ENCODE data around the gene MELK. TPM values are rescaled to one million over a fixed set of nuclear protein-coding genes. Genes with fewer than 3 reads are reported as not detected.
"Not testable (repeated sequence)": the region's sequence is repeated elsewhere in the genome, so short reads cannot be mapped to it uniquely, and the experiment has no call there.

Gene MELK
- total and polyA plus RNA-seq, 7 donors, result 1.2 to 10.8 (median 3.8) TPM; not detected in 3

DNA sequence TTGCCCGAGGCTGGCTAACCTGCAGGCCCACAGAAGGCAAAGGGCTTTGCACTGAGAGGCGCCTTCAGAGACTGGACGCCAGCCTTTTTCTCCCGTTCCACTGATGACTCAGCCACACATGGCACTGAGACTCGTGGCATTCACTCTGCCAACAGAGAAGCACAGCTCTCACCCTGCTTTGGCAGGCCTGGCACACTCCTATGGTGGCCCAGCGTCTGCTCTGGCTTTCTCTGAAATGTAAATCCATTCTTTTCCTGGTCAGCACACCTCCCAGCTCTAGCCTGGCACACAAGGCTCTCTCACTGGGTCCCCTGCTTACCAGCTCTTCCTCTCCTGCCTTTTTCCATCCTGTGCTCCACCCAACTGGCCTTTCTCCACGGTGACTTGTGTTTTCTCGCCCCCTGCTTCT is 5.9 kb upstream of the MELK start:
- no peaks in the 10 kb centered on the region for H3K9me3 ChIP-seq
- intact Hi-C loops (cut with DNase I), result no loop called here
- no peak overlapping the region for H3K4me3 ChIP-seq
- TF ChIP-seq EP300 (IDR thresholded peaks at IDR 0.05) (peak in 1 of 4 donors; percentile 36), POLR2AphosphoS5 (IDR thresholded peaks at IDR 0.05) (peak in 1 of 4 donors; percentile 53), POLR2A (IDR thresholded peaks at IDR 0.05) (no peak)
- WGBS, 2 donors, result 79 to 82% methylated on average over 8 of the region's 8 CpGs
- H3K27me3 ChIP-seq, result no peaks in the 10 kb centered on the region
- peak; percentile 83 for DNase-seq
- H3K27ac ChIP-seq, result peak overlapping the region; percentile 56 to 79 (median 71)
- peaks cover 0 to 13% (median 9%) of the 10 kb centered on the region in 4 donors for H3K4me1 ChIP-seq
- no peaks in the 10 kb centered on the region for H3K36me3 ChIP-seq

DNA sequence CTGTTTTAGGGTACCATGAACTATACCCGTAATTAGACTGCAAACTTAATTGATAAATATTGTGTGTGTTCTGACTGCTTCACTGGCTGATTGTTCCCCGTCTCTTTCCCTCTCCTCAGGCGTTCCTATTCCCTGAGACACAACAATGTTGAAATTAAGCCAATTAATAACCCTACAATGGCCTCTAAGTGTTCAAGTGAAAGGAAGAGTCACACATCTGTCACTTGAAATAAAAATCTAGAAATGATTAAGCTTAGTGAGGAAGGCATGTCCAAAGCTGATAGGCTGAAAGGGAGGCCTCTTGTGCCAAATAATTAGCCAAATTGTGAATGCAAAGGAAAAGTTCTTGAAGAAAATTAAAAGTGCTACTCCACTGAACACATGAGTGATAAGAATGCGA is 4.0 kb upstream of the MELK start:
- 90 to 91% methylated on average over 4 of the region's 4 CpGs for WGBS, 2 donors
- H3K27me3 ChIP-seq; intact Hi-C loops (cut with DNase I); DNase-seq; H3K36me3 ChIP-seq; H3K9me3 ChIP-seq; H3K27ac ChIP-seq; H3K4me3 ChIP-seq: not testable (repeated sequence)
- H3K4me1 ChIP-seq, result peaks cover 0 to 26% (median 17%) of the 10 kb centered on the region in 4 donors

DNA sequence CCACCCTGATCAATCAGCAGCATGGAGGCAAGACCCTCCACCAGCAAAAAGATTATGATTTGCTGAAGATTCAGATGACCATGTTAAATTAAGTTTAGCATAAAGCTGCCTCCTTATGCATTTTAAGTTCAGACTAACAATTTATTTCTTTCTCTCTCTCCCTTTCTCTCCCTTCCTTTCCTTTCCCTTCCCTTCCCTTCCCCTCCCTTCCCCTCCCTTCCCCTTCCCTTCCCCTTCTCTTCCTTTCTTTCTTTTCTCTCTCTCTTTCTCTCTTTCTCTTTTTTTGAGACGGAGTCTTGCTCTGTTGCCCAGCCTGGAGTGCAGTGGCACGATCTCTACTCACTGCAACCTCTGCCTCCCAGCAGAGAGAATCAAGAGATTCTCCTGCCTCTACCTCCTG is 1.4 kb upstream of the MELK start:
- peaks cover 0 to 38% (median 25%) of the 10 kb centered on the region in 4 donors for H3K4me1 ChIP-seq
- no peaks in the 10 kb centered on the region for H3K36me3 ChIP-seq
- no peak overlapping the region for H3K4me3 ChIP-seq
- 83 to 89% methylated on average over 2 of the region's 2 CpGs for WGBS, 2 donors
- no peak for DNase-seq
- no peaks in the 10 kb centered on the region for H3K27me3 ChIP-seq
- H3K27ac ChIP-seq, result no peak overlapping the region
- intact Hi-C loops (cut with DNase I), result loop anchor here (5.0 to 10.0 kb wide), 3 partner anchors 84 to 1823 kb away; partner anchors contain the start of genes ALDH1B1 and RNF38
- TF ChIP-seq, protein P1, sequence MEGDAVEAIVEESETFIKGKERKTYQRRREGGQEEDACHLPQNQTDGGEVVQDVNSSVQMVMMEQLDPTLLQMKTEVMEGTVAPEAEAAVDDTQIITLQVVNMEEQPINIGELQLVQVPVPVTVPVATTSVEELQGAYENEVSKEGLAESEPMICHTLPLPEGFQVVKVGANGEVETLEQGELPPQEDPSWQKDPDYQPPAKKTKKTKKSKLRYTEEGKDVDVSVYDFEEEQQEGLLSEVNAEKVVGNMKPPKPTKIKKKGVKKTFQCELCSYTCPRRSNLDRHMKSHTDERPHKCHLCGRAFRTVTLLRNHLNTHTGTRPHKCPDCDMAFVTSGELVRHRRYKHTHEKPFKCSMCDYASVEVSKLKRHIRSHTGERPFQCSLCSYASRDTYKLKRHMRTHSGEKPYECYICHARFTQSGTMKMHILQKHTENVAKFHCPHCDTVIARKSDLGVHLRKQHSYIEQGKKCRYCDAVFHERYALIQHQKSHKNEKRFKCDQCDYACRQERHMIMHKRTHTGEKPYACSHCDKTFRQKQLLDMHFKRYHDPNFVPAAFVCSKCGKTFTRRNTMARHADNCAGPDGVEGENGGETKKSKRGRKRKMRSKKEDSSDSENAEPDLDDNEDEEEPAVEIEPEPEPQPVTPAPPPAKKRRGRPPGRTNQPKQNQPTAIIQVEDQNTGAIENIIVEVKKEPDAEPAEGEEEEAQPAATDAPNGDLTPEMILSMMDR (IDR thresholded peaks at IDR 0.05), result no peak
- TF ChIP-seq EP300 (IDR thresholded peaks at IDR 0.05) (no peak), POLR2AphosphoS5 (IDR thresholded peaks at IDR 0.05) (no peak), POLR2A (IDR thresholded peaks at IDR 0.05) (no peak)
- no peaks in the 10 kb centered on the region for H3K9me3 ChIP-seq

DNA sequence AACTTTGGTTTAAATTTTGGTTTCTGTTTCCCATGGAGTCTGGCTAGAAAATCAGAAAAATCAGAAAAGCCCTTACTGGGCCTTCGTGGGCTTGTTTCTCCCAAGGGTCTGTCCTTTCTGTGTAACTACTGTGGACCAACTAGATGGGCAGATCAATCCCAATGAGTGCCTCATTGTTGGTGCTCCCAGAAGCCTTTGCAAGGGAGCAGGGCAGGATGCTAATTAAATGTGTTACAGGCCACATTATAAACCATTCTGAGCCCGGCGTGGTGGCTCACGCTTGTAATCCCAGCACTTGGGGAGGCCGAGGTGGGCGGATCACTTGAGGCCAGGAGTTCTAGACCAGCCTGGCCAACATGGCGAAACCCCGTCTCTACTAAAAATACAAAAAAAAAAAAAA is 1.4 kb downstream of the MELK start:
- peaks cover 0 to 27% (median 16%) of the 10 kb centered on the region in 4 donors for H3K4me1 ChIP-seq
- not testable (repeated sequence) for H3K27ac ChIP-seq, DNase-seq, H3K9me3 ChIP-seq, H3K27me3 ChIP-seq, H3K36me3 ChIP-seq
- WGBS, 2 donors, result 88 to 91% methylated on average over 8 of the region's 8 CpGs
- intact Hi-C loops (cut with DNase I), result loop anchor here (5.0 to 10.0 kb wide), 3 partner anchors 87 to 1821 kb away; partner anchors contain the start of genes ALDH1B1 and RNF38
- H3K4me3 ChIP-seq, result peak overlapping the region in 1 of 4 donors; percentile 76

DNA sequence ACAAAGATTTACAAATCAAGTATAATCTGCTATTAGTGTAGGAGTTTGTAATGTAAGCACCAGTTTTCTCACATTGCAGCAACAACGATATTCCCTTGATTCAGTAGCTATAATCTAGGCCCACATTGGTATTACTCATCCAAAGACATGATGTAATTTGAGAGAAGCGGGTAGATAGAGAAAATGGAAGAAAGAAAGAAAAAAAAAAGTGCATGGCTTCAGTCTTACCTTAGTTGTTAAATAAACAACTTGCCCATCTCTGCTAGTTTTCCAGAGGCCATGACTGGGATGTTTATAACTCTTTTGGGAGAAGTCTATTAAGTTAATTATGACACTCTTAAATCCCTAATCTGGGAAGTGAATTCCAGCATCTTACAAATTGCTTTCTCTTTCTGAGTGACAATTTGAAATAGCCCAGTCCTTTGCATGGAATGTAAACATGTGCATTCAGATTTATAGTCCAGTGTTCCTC is 2.8 kb downstream of the MELK start:
- Histone ChIP-seq H3K27ac (peak overlapping the region in 2 of 4 donors; percentile 32 to 53), H3K36me3 (no peaks in the 10 kb centered on the region), H3K27me3 (no peaks in the 10 kb centered on the region), H3K9me3 (no peaks in the 10 kb centered on the region), H3K4me1 (peaks cover 0 to 27% (median 16%) of the 10 kb centered on the region in 4 donors), H3K4me3 (no peak overlapping the region)
- intact Hi-C loops (cut with DNase I), result loop anchor here (10.0 kb wide), 1 partner anchor 1819 kb away; the partner anchor contains the start of gene ALDH1B1
- TF ChIP-seq EP300 (IDR thresholded peaks at IDR 0.05) (peak in 1 of 4 donors; percentile 41), POLR2AphosphoS5 (IDR thresholded peaks at IDR 0.05) (peak in 3 of 4 donors; percentile 60 to 86 (median 79))
- TF ChIP-seq, protein P1 (IDR thresholded peaks at IDR 0.05), result no peak
- no peak for DNase-seq
- 56 to 75% methylated on average over 2 of the region's 2 CpGs for WGBS, 2 donors

DNA sequence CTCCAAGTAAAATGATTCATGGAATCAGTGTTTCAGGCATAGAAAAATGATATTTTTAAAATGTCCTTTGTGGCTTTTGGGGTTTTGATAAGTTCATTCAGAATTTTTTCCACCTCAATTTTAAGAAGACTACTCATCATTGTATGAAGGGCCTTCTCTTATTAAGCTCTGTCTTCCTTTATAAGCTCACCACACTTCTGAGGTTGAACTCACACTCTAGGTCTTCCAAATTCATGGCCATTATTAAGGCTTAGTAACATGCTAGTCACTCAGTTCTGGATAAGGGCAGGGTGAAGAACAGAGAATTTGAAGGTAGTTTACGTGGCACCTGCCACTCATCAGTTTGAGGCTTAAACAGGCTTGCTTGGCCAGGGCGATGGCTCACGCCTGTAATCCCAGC is 4.2 kb downstream of the MELK start:
- Histone ChIP-seq H3K27me3 (no peaks in the 10 kb centered on the region), H3K4me3 (no peak overlapping the region), H3K9me3 (no peaks in the 10 kb centered on the region), H3K27ac (no peak overlapping the region), H3K4me1 (peaks cover 0 to 27% (median 16%) of the 10 kb centered on the region in 4 donors), H3K36me3 (no peaks in the 10 kb centered on the region)
- DNase-seq, result no peak
- no peak for TF ChIP-seq POLR2A (IDR thresholded peaks at IDR 0.05)
- no peak for TF ChIP-seq POLR2AphosphoS5 (IDR thresholded peaks at IDR 0.05)
- TF ChIP-seq EP300 (IDR thresholded peaks at IDR 0.05), result no peak
- TF ChIP-seq, protein P1 (IDR thresholded peaks at IDR 0.05), result no peak
- WGBS, 2 donors, result 93 to 95% methylated on average over 3 of the region's 3 CpGs
- intact Hi-C loops (cut with DNase I), result loop anchor here (10.0 kb wide), 1 partner anchor 1818 kb away; the partner anchor contains the start of gene ALDH1B1
